HFFc6 (cell line): ENCODE results near the gene SLC25A13. TPM values are rescaled to one million over a fixed set of nuclear protein-coding genes. Genes with fewer than 3 reads are reported as not detected.

ENCODE experiments used
- DNase-seq: peaks from one replicate; pipeline ENCODE4 v3.0.0-alpha.2; 2018
- H3K27ac Mint-ChIP-seq: 2 replicates; pipeline ENCODE4 v1.8.0; 2020; ENCODE audit warnings: mild to moderate bottlenecking, mixed read lengths
- H3K27me3 Mint-ChIP-seq: 2 replicates; pipeline ENCODE4 v1.8.0; 2021; ENCODE audit warnings: mild to moderate bottlenecking, moderate library complexity, mixed read lengths; ENCODE audit not compliant: insufficient read depth
- H3K36me3 Mint-ChIP-seq: 2 replicates; pipeline ENCODE4 v1.8.0; 2021; ENCODE audit warnings: low read depth, mixed read lengths
- H3K4me1 Mint-ChIP-seq: 2 replicates; pipeline ENCODE4 v1.8.0; 2020; ENCODE audit warnings: low read depth, mixed read lengths
- H3K4me3 Mint-ChIP-seq: 2 replicates; pipeline ENCODE4 v1.8.0; 2020; ENCODE audit warnings: mild to moderate bottlenecking, moderate library complexity, mixed read lengths
- H3K9me3 Mint-ChIP-seq: 2 replicates; pipeline ENCODE4 v1.8.0; 2020; ENCODE audit warnings: mild to moderate bottlenecking, mixed read lengths
- total RNA-seq, 6 experiments: library from RNA; stranded (reverse); fragmentation: NEBNext Ultra II Directional; extraction: Animal tissue kit (Norgen Biotek cat#: 25700); gene quantifications; 2 replicates in 1 of 6; 3 replicates in 5 of 6; pipeline ENCODE4 v1.2.3, GENCODE V29; 2021
- TF ChIP-seq, protein P1 (sequence below): fragments of 200-600 bp; sonication (generic); IDR thresholded peaks from 2 replicates; pipeline ENCODE4 v1.5.0; 2021; ENCODE audit warnings: antibody characterized with exemption, mild to moderate bottlenecking

The SLC25A13 gene
- total RNA-seq, 6 experiments from 2014 or later: 7.4 to 15.4 (median 12.9) TPM

DNA sequence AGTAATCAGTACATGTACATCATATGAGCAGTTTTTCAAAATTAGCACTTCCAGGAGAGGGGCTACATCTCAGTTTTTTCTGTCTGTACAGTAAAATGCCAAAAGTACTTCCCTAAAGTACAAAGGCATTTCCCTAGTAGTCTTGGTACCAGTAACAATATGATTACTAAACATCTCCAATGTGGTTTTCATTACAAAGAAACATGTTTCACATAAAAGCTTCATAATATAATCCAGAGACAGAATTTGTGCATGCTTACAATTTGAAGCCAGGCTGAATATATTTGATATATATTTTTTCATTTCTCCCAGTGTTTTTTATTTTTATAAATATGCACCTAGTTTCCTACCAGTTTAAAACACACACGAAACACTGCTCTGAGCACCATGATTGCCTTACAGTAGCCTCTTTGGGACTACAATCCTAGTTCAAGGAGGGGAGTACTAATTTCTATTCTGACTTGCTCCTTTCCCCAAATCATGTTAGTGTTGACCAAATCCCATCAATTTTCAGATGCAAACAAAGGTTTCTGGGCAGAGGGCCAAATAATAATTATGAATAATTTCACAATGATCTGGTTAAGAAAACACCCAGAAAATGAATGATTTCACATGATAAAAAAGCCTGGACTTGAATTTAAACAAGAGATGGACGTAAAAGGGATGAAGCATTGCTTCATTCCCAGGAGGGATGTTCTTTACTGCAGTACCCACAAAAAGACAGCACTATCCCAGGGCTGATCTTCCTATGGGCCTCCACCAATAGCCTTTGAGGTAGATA lies 201.3 kb downstream of the SLC25A13 start:
- Mint-ChIP-seq H3K4me3 (no peak overlapping the region), H3K9me3 (no peaks in the 10 kb centered on the region), H3K27ac (no peak overlapping the region), H3K27me3 (no peaks in the 10 kb centered on the region; the same call in 1 of the 2 replicates), H3K36me3 (0 out of 2 replicates have a peak, but pooled peaks cover 4% of the 10 kb centered on the region), H3K4me1 (no peaks in the 10 kb centered on the region)
- TF ChIP-seq, protein P1, sequence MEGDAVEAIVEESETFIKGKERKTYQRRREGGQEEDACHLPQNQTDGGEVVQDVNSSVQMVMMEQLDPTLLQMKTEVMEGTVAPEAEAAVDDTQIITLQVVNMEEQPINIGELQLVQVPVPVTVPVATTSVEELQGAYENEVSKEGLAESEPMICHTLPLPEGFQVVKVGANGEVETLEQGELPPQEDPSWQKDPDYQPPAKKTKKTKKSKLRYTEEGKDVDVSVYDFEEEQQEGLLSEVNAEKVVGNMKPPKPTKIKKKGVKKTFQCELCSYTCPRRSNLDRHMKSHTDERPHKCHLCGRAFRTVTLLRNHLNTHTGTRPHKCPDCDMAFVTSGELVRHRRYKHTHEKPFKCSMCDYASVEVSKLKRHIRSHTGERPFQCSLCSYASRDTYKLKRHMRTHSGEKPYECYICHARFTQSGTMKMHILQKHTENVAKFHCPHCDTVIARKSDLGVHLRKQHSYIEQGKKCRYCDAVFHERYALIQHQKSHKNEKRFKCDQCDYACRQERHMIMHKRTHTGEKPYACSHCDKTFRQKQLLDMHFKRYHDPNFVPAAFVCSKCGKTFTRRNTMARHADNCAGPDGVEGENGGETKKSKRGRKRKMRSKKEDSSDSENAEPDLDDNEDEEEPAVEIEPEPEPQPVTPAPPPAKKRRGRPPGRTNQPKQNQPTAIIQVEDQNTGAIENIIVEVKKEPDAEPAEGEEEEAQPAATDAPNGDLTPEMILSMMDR: no peak
- no peak for DNase-seq

DNA sequence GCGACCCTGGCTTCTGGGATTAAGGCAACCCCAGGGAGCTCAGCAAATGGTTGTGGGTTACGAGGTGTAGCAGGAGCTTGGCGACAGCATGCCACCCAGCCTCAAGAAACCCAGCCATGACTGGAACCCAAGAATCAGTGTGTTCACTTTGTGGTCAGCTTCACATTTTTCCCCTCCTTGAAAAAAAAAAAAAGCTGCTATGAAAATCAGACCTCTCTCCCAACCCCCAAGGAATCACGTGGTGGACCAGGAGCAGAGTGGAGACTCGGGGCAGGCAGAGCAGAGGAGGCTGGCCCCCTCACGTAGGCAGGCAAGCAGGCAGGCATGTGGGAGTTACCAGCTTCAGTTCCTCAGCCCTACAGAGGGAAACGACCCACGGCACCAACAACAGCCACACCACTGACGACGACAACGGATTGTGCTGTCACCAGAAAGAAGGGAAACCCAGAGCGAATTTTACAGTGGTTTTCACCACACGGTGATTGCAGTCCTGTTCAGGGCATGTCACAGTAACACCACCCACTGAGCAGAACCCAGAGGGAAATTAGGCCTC lies 203.4 kb downstream of the SLC25A13 start:
- H3K4me1 Mint-ChIP-seq: no peaks in the 10 kb centered on the region
- no peaks in the 10 kb centered on the region; the same call in 1 of the 2 replicates for H3K27me3 Mint-ChIP-seq
- 0 out of 2 replicates have a peak, but pooled peaks cover 4% of the 10 kb centered on the region for H3K36me3 Mint-ChIP-seq
- no peaks in the 10 kb centered on the region for H3K9me3 Mint-ChIP-seq
- H3K4me3 Mint-ChIP-seq: no peak overlapping the region
- no peak overlapping the region for H3K27ac Mint-ChIP-seq
- DNase-seq: no peak
- TF ChIP-seq, protein P1: no peak

- Mint-ChIP-seq H3K27ac (no peak overlapping the region), H3K36me3 (0 out of 2 replicates have a peak, but pooled peaks cover under 1% of the 10 kb centered on the region), H3K4me3 (no peak overlapping the region), H3K9me3 (no peaks in the 10 kb centered on the region), H3K27me3 (no peaks in the 10 kb centered on the region; the same call in 1 of the 2 replicates), H3K4me1 (no peaks in the 10 kb centered on the region)
- no peak for DNase-seq
- TF ChIP-seq, protein P1: no peak
Observed at GRCh38 chr7:96116173-96116572, 205.7 kb downstream of the SLC25A13 start.

GRCh38 chr7:96114190-96114589 lies 207.7 kb downstream of the SLC25A13 start:
- TF ChIP-seq, protein P1: no peak
- H3K4me3 Mint-ChIP-seq: no peak overlapping the region
- no peak for DNase-seq
- no peaks in the 10 kb centered on the region for H3K9me3 Mint-ChIP-seq
- H3K27me3 Mint-ChIP-seq: no peaks in the 10 kb centered on the region; the same call in 1 of the 2 replicates
- no peak overlapping the region for H3K27ac Mint-ChIP-seq
- no peaks in the 10 kb centered on the region for H3K36me3 Mint-ChIP-seq
- H3K4me1 Mint-ChIP-seq: no peaks in the 10 kb centered on the region

DNA sequence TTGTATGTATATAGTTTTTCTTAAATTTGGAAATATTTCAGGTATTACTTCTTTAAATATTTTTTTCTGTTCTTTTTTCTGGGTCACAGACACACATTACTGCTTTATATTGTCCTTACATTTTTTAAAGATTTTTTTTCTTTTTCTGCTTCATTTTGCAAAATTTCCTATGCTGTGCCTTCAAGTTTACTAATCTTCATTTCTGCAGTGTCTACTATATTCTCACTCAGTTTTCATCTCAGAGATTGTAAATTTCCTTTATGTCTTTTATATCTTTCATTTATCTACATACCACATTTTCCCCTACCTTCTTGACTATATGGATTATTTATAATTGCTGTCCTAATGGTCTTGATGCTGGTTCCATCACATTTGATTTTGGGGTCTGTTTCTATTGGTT lies 210.5 kb downstream of the SLC25A13 start:
- no peak overlapping the region for H3K27ac Mint-ChIP-seq
- no peaks in the 10 kb centered on the region; the same call in 1 of the 2 replicates for H3K27me3 Mint-ChIP-seq
- no peak overlapping the region for H3K4me3 Mint-ChIP-seq
- TF ChIP-seq, protein P1: no peak
- no peaks in the 10 kb centered on the region for H3K4me1 Mint-ChIP-seq
- H3K9me3 Mint-ChIP-seq: no peaks in the 10 kb centered on the region
- no peaks in the 10 kb centered on the region for H3K36me3 Mint-ChIP-seq
- no peak for DNase-seq
